Measurements from ENCODE around the gene MADD.

Gene MADD

DNA sequence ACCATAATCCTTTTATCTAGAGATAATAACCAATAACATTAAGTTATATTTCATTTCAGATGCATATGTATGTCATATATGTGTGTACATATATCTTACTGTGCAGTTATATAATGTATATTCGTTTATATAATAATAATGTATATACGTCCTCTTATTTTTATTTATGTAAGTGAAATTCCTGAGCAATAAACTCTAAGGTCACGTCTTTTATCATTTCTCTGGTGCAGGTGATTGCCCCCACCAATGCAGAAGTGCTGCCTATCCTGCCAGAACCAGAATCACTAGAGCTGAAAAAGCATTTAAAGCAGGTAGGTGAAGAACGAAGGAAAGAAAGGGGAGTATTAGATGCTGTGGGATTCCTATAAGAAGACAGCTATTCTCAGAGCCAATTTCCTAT, 8.8 kb downstream of the MADD start:
- Histone ChIP-seq H3K27me3 (ENCODE audit: insufficient read depth, low read length, poor library complexity) (no peaks in the 10 kb centered on the region), H3K4me3 (ENCODE audit: low read depth in 1 of 2, low read length in 2 of 2) (no peak overlapping the region), H3K4me1 (ENCODE audit: insufficient read depth, low read length) (no peaks in the 10 kb centered on the region), H3K27ac (ENCODE audit: low read length) (no peak overlapping the region), H4K20me1 (ENCODE audit: insufficient read depth, low read length) (peaks cover 17% of the 10 kb centered on the region; the same call in 1 of the 2 replicates), H3K9me3 (ENCODE audit: insufficient read depth, low read length, severe bottlenecking) (no peaks in the 10 kb centered on the region), H3K4me2 (ENCODE audit: insufficient read depth, low read length) (no peak overlapping the region), H2AFZ (ENCODE audit: low read depth, low read length) (no peak overlapping the region), H3K79me2 (ENCODE audit: insufficient read depth, low read length) (peaks cover 16% of the 10 kb centered on the region), H3K36me3 (ENCODE audit: insufficient read depth, low read length) (peaks cover 93% of the 10 kb centered on the region), H3K9ac (ENCODE audit: low read depth, low read length) (no peak overlapping the region)
- no peak for ATAC-seq (ENCODE audit: insufficient read depth, low read depth)
- TF ChIP-seq, protein P1, sequence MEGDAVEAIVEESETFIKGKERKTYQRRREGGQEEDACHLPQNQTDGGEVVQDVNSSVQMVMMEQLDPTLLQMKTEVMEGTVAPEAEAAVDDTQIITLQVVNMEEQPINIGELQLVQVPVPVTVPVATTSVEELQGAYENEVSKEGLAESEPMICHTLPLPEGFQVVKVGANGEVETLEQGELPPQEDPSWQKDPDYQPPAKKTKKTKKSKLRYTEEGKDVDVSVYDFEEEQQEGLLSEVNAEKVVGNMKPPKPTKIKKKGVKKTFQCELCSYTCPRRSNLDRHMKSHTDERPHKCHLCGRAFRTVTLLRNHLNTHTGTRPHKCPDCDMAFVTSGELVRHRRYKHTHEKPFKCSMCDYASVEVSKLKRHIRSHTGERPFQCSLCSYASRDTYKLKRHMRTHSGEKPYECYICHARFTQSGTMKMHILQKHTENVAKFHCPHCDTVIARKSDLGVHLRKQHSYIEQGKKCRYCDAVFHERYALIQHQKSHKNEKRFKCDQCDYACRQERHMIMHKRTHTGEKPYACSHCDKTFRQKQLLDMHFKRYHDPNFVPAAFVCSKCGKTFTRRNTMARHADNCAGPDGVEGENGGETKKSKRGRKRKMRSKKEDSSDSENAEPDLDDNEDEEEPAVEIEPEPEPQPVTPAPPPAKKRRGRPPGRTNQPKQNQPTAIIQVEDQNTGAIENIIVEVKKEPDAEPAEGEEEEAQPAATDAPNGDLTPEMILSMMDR (IDR thresholded peaks at IDR 0.05; ENCODE audit: borderline replicate concordance, extremely low read depth, low read length, poor library complexity, severe bottlenecking) = no peak
- no peak for TF ChIP-seq EZH2 (IDR thresholded peaks at IDR 0.05; ENCODE audit: borderline replicate concordance, low read depth, low read length, severe bottlenecking)
- DNase-seq = no peak

DNA sequence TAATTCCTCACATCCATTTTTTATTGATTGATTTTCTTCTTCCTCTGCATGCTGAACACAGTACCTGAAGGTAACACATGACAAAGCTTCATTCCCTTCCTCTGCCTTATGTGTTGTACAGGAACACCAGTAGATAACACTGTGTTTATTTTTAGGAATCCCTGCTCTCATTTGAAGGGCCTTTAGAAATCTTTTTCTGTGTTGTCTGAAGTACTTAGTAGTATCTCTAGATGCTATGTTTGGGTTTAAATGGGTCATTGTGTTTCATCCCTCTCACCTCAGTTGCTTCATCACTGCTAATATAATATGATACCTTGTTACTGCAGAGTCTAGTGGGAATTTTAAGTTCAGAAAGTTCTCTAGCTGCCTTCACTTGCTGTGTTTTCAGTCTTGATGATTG, 10.2 kb downstream of the MADD start:
- TF ChIP-seq, protein P1 (IDR thresholded peaks at IDR 0.05; ENCODE audit: borderline replicate concordance, extremely low read depth, low read length, poor library complexity, severe bottlenecking) = no peak
- no peak for TF ChIP-seq EZH2 (IDR thresholded peaks at IDR 0.05; ENCODE audit: borderline replicate concordance, low read depth, low read length, severe bottlenecking)
- Histone ChIP-seq H3K9ac (ENCODE audit: low read depth, low read length) (no peak overlapping the region), H3K79me2 (ENCODE audit: insufficient read depth, low read length) (peaks cover 3% of the 10 kb centered on the region), H3K27ac (ENCODE audit: low read length) (no peak overlapping the region), H3K36me3 (ENCODE audit: insufficient read depth, low read length) (peaks cover 97% of the 10 kb centered on the region), H2AFZ (ENCODE audit: low read depth, low read length) (no peak overlapping the region), H3K4me2 (ENCODE audit: insufficient read depth, low read length) (no peak overlapping the region), H3K4me3 (ENCODE audit: low read depth in 1 of 2, low read length in 2 of 2) (no peak overlapping the region), H4K20me1 (ENCODE audit: insufficient read depth, low read length) (peaks cover 7% of the 10 kb centered on the region; the same call in 1 of the 2 replicates), H3K4me1 (ENCODE audit: insufficient read depth, low read length) (no peaks in the 10 kb centered on the region), H3K9me3 (ENCODE audit: insufficient read depth, low read length, severe bottlenecking) (no peaks in the 10 kb centered on the region), H3K27me3 (ENCODE audit: insufficient read depth, low read length, poor library complexity) (no peaks in the 10 kb centered on the region)
- no peak for ATAC-seq (ENCODE audit: insufficient read depth, low read depth)
- no peak for DNase-seq

DNA sequence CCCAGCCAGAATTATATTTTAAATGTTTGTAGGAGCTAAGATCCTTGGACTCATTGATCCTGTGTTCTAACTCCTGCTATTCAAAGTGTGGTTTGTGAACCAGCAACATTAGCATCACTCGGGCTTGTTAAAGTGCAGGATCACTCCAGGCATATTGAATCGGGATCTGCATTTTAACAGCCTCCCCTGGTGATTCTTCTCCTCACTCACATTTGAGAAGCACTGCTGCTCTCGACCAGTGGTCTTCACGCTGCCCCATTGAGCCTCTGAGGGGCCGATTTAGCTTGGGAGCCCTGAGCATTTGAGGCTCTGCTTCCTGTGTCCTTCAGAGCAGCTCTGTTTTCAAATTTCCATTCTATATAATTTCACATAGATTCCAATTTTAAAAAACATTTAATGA, 10.9 kb downstream of the MADD start:
- Histone ChIP-seq H3K4me3 (ENCODE audit: low read depth in 1 of 2, low read length in 2 of 2) (no peak overlapping the region), H3K27me3 (ENCODE audit: insufficient read depth, low read length, poor library complexity) (no peaks in the 10 kb centered on the region), H3K4me2 (ENCODE audit: insufficient read depth, low read length) (no peak overlapping the region), H3K4me1 (ENCODE audit: insufficient read depth, low read length) (no peaks in the 10 kb centered on the region), H4K20me1 (ENCODE audit: insufficient read depth, low read length) (peaks cover 6% of the 10 kb centered on the region; the same call in 1 of the 2 replicates), H3K9me3 (ENCODE audit: insufficient read depth, low read length, severe bottlenecking) (no peaks in the 10 kb centered on the region), H3K79me2 (ENCODE audit: insufficient read depth, low read length) (no peaks in the 10 kb centered on the region; the same call in 1 of the 2 replicates), H3K36me3 (ENCODE audit: insufficient read depth, low read length) (peaks cover 97% of the 10 kb centered on the region), H3K9ac (ENCODE audit: low read depth, low read length) (no peak overlapping the region), H3K27ac (ENCODE audit: low read length) (no peak overlapping the region), H2AFZ (ENCODE audit: low read depth, low read length) (no peak overlapping the region)
- no peak for DNase-seq
- TF ChIP-seq EZH2 (IDR thresholded peaks at IDR 0.05; ENCODE audit: borderline replicate concordance, low read depth, low read length, severe bottlenecking) = no peak
- TF ChIP-seq, protein P1 (IDR thresholded peaks at IDR 0.05; ENCODE audit: borderline replicate concordance, extremely low read depth, low read length, poor library complexity, severe bottlenecking) = no peak
- no peak for ATAC-seq (ENCODE audit: insufficient read depth, low read depth)

DNA sequence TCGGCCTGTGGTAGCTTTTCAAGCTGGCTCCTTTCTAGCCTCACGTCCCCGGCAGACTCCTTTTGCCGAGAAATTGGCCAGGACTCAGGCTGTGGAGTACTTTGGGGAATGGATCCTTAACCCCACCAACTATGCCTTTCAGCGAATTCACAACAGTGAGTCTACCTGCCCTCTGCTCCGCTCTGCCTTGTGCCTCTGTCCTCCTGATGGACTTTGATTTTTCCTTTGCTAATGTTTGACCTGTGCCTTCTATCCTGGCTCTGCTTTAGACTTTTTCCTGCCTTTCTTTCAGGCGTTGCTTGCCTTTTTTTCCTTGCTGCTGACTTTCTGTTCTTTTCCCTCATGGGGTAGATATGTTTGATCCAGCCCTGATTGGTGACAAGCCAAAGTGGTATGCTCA, 12.5 kb downstream of the MADD start:
- no peak for TF ChIP-seq EZH2 (IDR thresholded peaks at IDR 0.05; ENCODE audit: borderline replicate concordance, low read depth, low read length, severe bottlenecking)
- TF ChIP-seq, protein P1 (IDR thresholded peaks at IDR 0.05; ENCODE audit: borderline replicate concordance, extremely low read depth, low read length, poor library complexity, severe bottlenecking) = no peak

More for the DNA sequence above, 12.5 kb downstream of the MADD start:
- H3K27ac ChIP-seq (ENCODE audit: low read length) = no peak overlapping the region
- no peak overlapping the region for H2AFZ ChIP-seq (ENCODE audit: low read depth, low read length)
- no peak overlapping the region for H3K9ac ChIP-seq (ENCODE audit: low read depth, low read length)
- H3K4me2 ChIP-seq (ENCODE audit: insufficient read depth, low read length) = no peak overlapping the region
- H3K36me3 ChIP-seq (ENCODE audit: insufficient read depth, low read length) = peaks cover 97% of the 10 kb centered on the region
- H3K79me2 ChIP-seq (ENCODE audit: insufficient read depth, low read length) = no peaks in the 10 kb centered on the region; the same call in 1 of the 2 replicates
- no peaks in the 10 kb centered on the region for H3K4me1 ChIP-seq (ENCODE audit: insufficient read depth, low read length)
- H3K4me3 ChIP-seq (ENCODE audit: low read depth in 1 of 2, low read length in 2 of 2) = no peak overlapping the region
- H4K20me1 ChIP-seq (ENCODE audit: insufficient read depth, low read length) = 0 out of 2 replicates have a peak, but pooled peaks cover 4% of the 10 kb centered on the region
- ATAC-seq (ENCODE audit: insufficient read depth, low read depth) (no peak), DNase-seq (no peak)
- no peaks in the 10 kb centered on the region for H3K27me3 ChIP-seq (ENCODE audit: insufficient read depth, low read length, poor library complexity)
- H3K9me3 ChIP-seq (ENCODE audit: insufficient read depth, low read length, severe bottlenecking) = no peaks in the 10 kb centered on the region

Measured in DND-41 (cell line).